ENCODE data around the gene TMEM52.
"Not testable (repeated sequence)": the region's sequence is repeated elsewhere in the genome, so short reads cannot be mapped to it uniquely, and the experiment has no call there.

TMEM52 gene

GRCh38 chr1:1893291-1893985, 25.6 kb downstream of the TMEM52 start:
- no peak for DNase-seq

- DNase-seq = no peak
Measured at GRCh38 chr1:1892763-1893120, 26.3 kb downstream of the TMEM52 start.

GRCh38 chr1:1892079-1892762, 26.9 kb downstream of the TMEM52 start:
- no peak for DNase-seq

- DNase-seq = peak; percentile 51
Measured at GRCh38 chr1:1891349-1892078, 27.6 kb downstream of the TMEM52 start.

GRCh38 chr1:1890506-1891348, 28.4 kb downstream of the TMEM52 start, which contains the start of gene GNB1:
TSS of gene GNB1 (minus strand) at chr1:1891087. CDS start at chr1:1825453, 65,634 bp downstream.
- peak; percentile 86 for DNase-seq

GRCh38 chr1:1889847-1890505, 29.1 kb downstream of the TMEM52 start:
- DNase-seq = peak; percentile 33

- no peak for DNase-seq
Measured at GRCh38 chr1:1889090-1889750, 29.9 kb downstream of the TMEM52 start.

GRCh38 chr1:1883890-1884289, 35.2 kb downstream of the TMEM52 start:
- DNase-seq = not testable (repeated sequence)

- peak; percentile 51 for DNase-seq
Measured at GRCh38 chr1:1883092-1883873, 35.8 kb downstream of the TMEM52 start.

- no peak for DNase-seq
Measured at GRCh38 chr1:1881727-1882126, 37.4 kb downstream of the TMEM52 start.

GRCh38 chr1:1880617-1881312, 38.3 kb downstream of the TMEM52 start:
- no peak for DNase-seq

- no peak for DNase-seq
Measured at GRCh38 chr1:1879942-1880341, 39.1 kb downstream of the TMEM52 start.

GRCh38 chr1:1877865-1878436, 41.1 kb downstream of the TMEM52 start:
- DNase-seq = no peak

GRCh38 chr1:1876335-1876930, 42.6 kb downstream of the TMEM52 start:
- DNase-seq = no peak

GRCh38 chr1:1875932-1876331, 43.1 kb downstream of the TMEM52 start:
- peak; percentile 0 for DNase-seq

- no peak for DNase-seq
Measured at GRCh38 chr1:1874901-1875300, 44.2 kb downstream of the TMEM52 start.

GRCh38 chr1:1873186-1873585, 45.9 kb downstream of the TMEM52 start:
- no peak for DNase-seq

GRCh38 chr1:1872329-1872994, 46.6 kb downstream of the TMEM52 start:
- DNase-seq = no peak

- DNase-seq = no peak
Measured at GRCh38 chr1:1869469-1869868, 49.6 kb downstream of the TMEM52 start.

All from hematopoietic multipotent progenitor cell treated with erythropoietin and hydrocortisone succinate and interleukin-3 and kit ligand, for 8 days (in vitro differentiated cells).